OCI-M1 (cell line): Measurements from ENCODE around the gene CYB561D1.

ENCODE experiments used
- DNase-seq: peaks from one replicate; lab custom pipeline; 2025; lab: John Stamatoyannopoulos, UW

CYB561D1 gene

GRCh38 chr1:109530457-109531087 is 36.7 kb downstream of the CYB561D1 start:
- no peak for DNase-seq

GRCh38 chr1:109531380-109531779 is 37.5 kb downstream of the CYB561D1 start:
- DNase-seq, result no peak

- DNase-seq, result no peak
These were observed 38.0 kb downstream of the CYB561D1 start for GRCh38 chr1:109531826-109532364.

GRCh38 chr1:109532365-109533136 is 38.7 kb downstream of the CYB561D1 start:
- peak; percentile 89 for DNase-seq

GRCh38 chr1:109534307-109534858 is 40.5 kb downstream of the CYB561D1 start:
- DNase-seq, result no peak

- no peak for DNase-seq
These were observed 41.6 kb downstream of the CYB561D1 start for GRCh38 chr1:109535481-109535880.

- no peak for DNase-seq
These were observed 42.1 kb downstream of the CYB561D1 start for GRCh38 chr1:109535971-109536491.

- DNase-seq, result no peak
These were observed 43.7 kb downstream of the CYB561D1 start for GRCh38 chr1:109537450-109538178.

GRCh38 chr1:109538827-109539555 is 45.1 kb downstream of the CYB561D1 start:
- no peak for DNase-seq

- DNase-seq, result no peak
These were observed 45.8 kb downstream of the CYB561D1 start, which contains the start of gene GPR61 for GRCh38 chr1:109539676-109540075. GPR61 (plus strand) TSS chr1:109539872; CDS start chr1:109543023, 3,151 bp downstream.

GRCh38 chr1:109541102-109541501 is 47.2 kb downstream of the CYB561D1 start:
- DNase-seq, result no peak

GRCh38 chr1:109542657-109543056 is 48.8 kb downstream of the CYB561D1 start:
- no peak for DNase-seq

GRCh38 chr1:109543283-109543987 is 49.5 kb downstream of the CYB561D1 start:
- DNase-seq, result no peak

- DNase-seq, result no peak
These were observed 50.3 kb downstream of the CYB561D1 start for GRCh38 chr1:109543988-109544735.

- DNase-seq, result peak; percentile 94
These were observed 52.6 kb downstream of the CYB561D1 start for GRCh38 chr1:109546311-109547109.

- peak; percentile 74 for DNase-seq
These were observed 53.8 kb downstream of the CYB561D1 start for GRCh38 chr1:109547463-109548320.

- peak; percentile 98 for DNase-seq
These were observed 54.7 kb downstream of the CYB561D1 start, which contains the start of gene GNAI3 for GRCh38 chr1:109548321-109549267. GNAI3 (plus strand) TSS chr1:109548615; CDS start chr1:109548721, 106 bp downstream.
